ENCODE results near the gene SEC24A. TPM values are rescaled to one million over a fixed set of nuclear protein-coding genes. Genes with fewer than 3 reads are reported as not detected.
"Not testable (repeated sequence)": the region's sequence is repeated elsewhere in the genome, so short reads cannot be mapped to it uniquely, and the experiment has no call there.

The SEC24A gene
- total RNA-seq, 4 donors from 2014 or later = 15.3 to 30.9 (median 19.6) TPM

- no peak for DNase-seq
- WGBS, 2 donors = 0 to 1% methylated on average over 7 to 15 of the region's 18 CpGs
- intact Hi-C loops (cut with DNase I) = no loop called here
Observed at GRCh38 chr5:134649163-134649835, 714 bp downstream of the SEC24A start.

GRCh38 chr5:134650660-134651059, 2.1 kb downstream of the SEC24A start:
- H3K27me3 ChIP-seq; intact Hi-C loops (cut with DNase I); DNase-seq; H3K9me3 ChIP-seq: not testable (repeated sequence)
- 71 to 72% methylated on average over 6 of the region's 6 CpGs for WGBS, 2 donors
- Histone ChIP-seq H3K36me3 (peaks cover 0 to 13% (median 0%) of the 10 kb centered on the region in 3 donors), H3K4me3 (peak overlapping the region in 1 of 4 donors; percentile 77), H3K4me1 (peaks cover 16 to 48% (median 22%) of the 10 kb centered on the region in 3 donors), H3K27ac (peak overlapping the region in 1 of 4 donors; percentile 97)

More at GRCh38 chr5:134649163-134649835, 714 bp downstream of the SEC24A start:
- no peaks in the 10 kb centered on the region for H3K27me3 ChIP-seq
- peaks cover 12 to 48% (median 22%) of the 10 kb centered on the region in 3 donors for H3K4me1 ChIP-seq
- peaks cover 0 to under 1% (median 0%) of the 10 kb centered on the region in 3 donors for H3K36me3 ChIP-seq
- H3K9me3 ChIP-seq = no peaks in the 10 kb centered on the region
- TF ChIP-seq POLR2A (IDR thresholded peaks at IDR 0.05) (no peak), CTCF (IDR thresholded peaks at IDR 0.05) (no peak)
- H3K4me3 ChIP-seq = peak overlapping the region; percentile 77 to 96 (median 92)
- peak overlapping the region; percentile 93 to 97 (median 96) for H3K27ac ChIP-seq

- intact Hi-C loops (cut with DNase I) = no loop called here
- no peak overlapping the region for H3K4me3 ChIP-seq
- 89 to 90% methylated on average over 4 of the region's 4 CpGs for WGBS, 2 donors
- H3K36me3 ChIP-seq = peaks cover 0 to 13% (median 0%) of the 10 kb centered on the region in 3 donors
- no peaks in the 10 kb centered on the region for H3K27me3 ChIP-seq
- H3K4me1 ChIP-seq = peaks cover 16 to 44% (median 22%) of the 10 kb centered on the region in 3 donors
- DNase-seq = no peak
- no peak overlapping the region for H3K27ac ChIP-seq
- TF ChIP-seq POLR2A (IDR thresholded peaks at IDR 0.05) (no peak), CTCF (IDR thresholded peaks at IDR 0.05) (no peak)
- no peaks in the 10 kb centered on the region for H3K9me3 ChIP-seq
Observed at GRCh38 chr5:134651531-134651930, 2.9 kb downstream of the SEC24A start.

GRCh38 chr5:134656690-134657089, 8.1 kb downstream of the SEC24A start:
- no peaks in the 10 kb centered on the region for H3K27me3 ChIP-seq
- no peaks in the 10 kb centered on the region for H3K9me3 ChIP-seq
- intact Hi-C loops (cut with DNase I) = no loop called here
- no peak overlapping the region for H3K27ac ChIP-seq
- no peak for DNase-seq
- 89 to 95% methylated on average over 4 to 6 of the region's 8 CpGs for WGBS, 2 donors
- H3K36me3 ChIP-seq = peaks cover 0 to 31% (median 0%) of the 10 kb centered on the region in 3 donors
- H3K4me3 ChIP-seq = no peak overlapping the region
- TF ChIP-seq POLR2A (IDR thresholded peaks at IDR 0.05) (no peak), CTCF (IDR thresholded peaks at IDR 0.05) (no peak)
- peaks cover 0 to 13% (median 4%) of the 10 kb centered on the region in 3 donors for H3K4me1 ChIP-seq

- Histone ChIP-seq H3K27me3 (no peaks in the 10 kb centered on the region), H3K4me1 (peaks cover 0 to 9% (median 4%) of the 10 kb centered on the region in 3 donors), H3K4me3 (no peak overlapping the region), H3K27ac (no peak overlapping the region), H3K36me3 (peaks cover 0 to 57% (median 8%) of the 10 kb centered on the region in 3 donors), H3K9me3 (no peaks in the 10 kb centered on the region)
- no peak for DNase-seq
- intact Hi-C loops (cut with DNase I) = no loop called here
- 82 to 97% methylated on average over 3 to 4 of the region's 4 CpGs for WGBS, 2 donors
- TF ChIP-seq POLR2A (IDR thresholded peaks at IDR 0.05) (no peak), CTCF (IDR thresholded peaks at IDR 0.05) (no peak)
Observed at GRCh38 chr5:134659456-134659855, 10.9 kb downstream of the SEC24A start.

Data from esophagus squamous epithelium (tissue), 5 donors.